OCI-LY3 (cell line): ENCODE data around the gene CD109.

ENCODE experiments used
- H2AFZ ChIP-seq: fragments of 200-600, 300-600 bp; shearing (Covaris generic); 2 replicates; pipeline ENCODE4 v1.6.0; 2014; ENCODE audit warnings: antibody characterized with exemption, low read depth, low read length
- H3K27ac ChIP-seq: fragments of 200-600, 300-600 bp; sonication (generic); 2 replicates; pipeline ENCODE4 v1.5.1; 2014; ENCODE audit warnings: mild to moderate bottlenecking, low read length, moderate library complexity, mixed read lengths
- H3K27me3 ChIP-seq: fragments of 200-600, 300-600 bp; sonication (generic); 2 replicates; pipeline ENCODE4 v1.6.1; 2014; ENCODE audit warnings: low read depth, low read length, mixed read lengths
- H3K36me3 ChIP-seq: fragments of 200-600, 300-600 bp; sonication (generic); replicated peaks from 2 replicates; pipeline ENCODE3; 2014; ENCODE audit warnings: low read depth, low read length, mixed read lengths
- H3K4me1 ChIP-seq: fragments of 300-600, 200-600 bp; sonication (generic); 2 replicates; pipeline ENCODE4 v1.6.1; 2014; ENCODE audit warnings: low read length, mixed read lengths
- H3K4me2 ChIP-seq: fragments of 200-600, 300-600 bp; sonication (generic); 2 replicates; pipeline ENCODE4 v1.6.1; 2014; ENCODE audit warnings: low read length, mixed read lengths
- H3K4me3 ChIP-seq: fragments of 300-600, 200-600 bp; sonication (generic); 2 replicates; pipeline ENCODE4 v1.5.1; 2014; ENCODE audit warnings: antibody characterized with exemption, mild to moderate bottlenecking, low read length, moderate library complexity
- H3K79me2 ChIP-seq: fragments of 300-600, 200-600 bp; shearing (Covaris generic); 2 replicates; pipeline ENCODE4 v1.6.1; 2014; ENCODE audit warnings: mild to moderate bottlenecking, low read length, mixed read lengths
- H3K9ac ChIP-seq: fragments of 300-600, 200-600 bp; shearing (Covaris generic); 2 replicates; pipeline ENCODE4 v1.6.0; 2014; ENCODE audit warnings: mild to moderate bottlenecking, low read length, moderate library complexity
- H3K9me3 ChIP-seq: fragments of 200-600, 300-600 bp; shearing (Covaris generic); 2 replicates; pipeline ENCODE4 v1.6.1; 2014; ENCODE audit warnings: low read length, mixed read lengths; ENCODE audit not compliant: insufficient read depth
- H4K20me1 ChIP-seq: fragments of 200-600, 300-600 bp; sonication (generic); 2 replicates; pipeline ENCODE4 v1.6.1; 2016; ENCODE audit warnings: low read length, mixed read lengths; ENCODE audit not compliant: insufficient read depth
- EZH2phosphoT487 ChIP-seq: fragments of 200-600 bp; shearing (Covaris generic); IDR thresholded peaks from 2 replicates; pipeline ENCODE4 v1.6.1; 2018; ENCODE audit warnings: antibody characterized with exemption, mixed run types, low read depth
- TF ChIP-seq, protein P1 (sequence below): fragments of 200-600, 300-600 bp; sonication (generic); IDR thresholded peaks from 2 replicates; pipeline ENCODE4 v1.5.1; 2014; ENCODE audit warnings: antibody characterized with exemption, low read length, low read depth

The CD109 gene

DNA sequence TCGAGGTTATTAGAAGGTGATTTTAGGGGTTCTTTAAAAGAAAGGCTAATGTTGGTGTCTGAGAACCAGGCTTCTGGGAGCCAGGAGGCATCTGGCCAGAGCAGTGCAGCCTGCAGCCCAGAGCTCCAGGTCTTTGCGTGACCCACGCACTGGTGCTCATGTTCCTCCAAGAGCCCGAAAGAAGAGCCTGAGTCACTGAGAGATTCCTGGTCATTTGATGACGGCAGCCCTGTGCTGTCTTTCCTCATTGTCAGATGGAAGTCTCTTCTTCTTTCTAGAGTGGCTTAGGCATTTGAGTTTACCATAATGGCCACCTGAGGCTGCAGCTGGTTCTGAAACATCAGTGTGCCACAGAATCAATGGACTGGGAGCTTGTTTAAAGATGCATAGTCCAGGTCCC lies 46.4 kb downstream of the CD109 start:
- Histone ChIP-seq H3K4me1 (peaks cover 19% of the 10 kb centered on the region), H2AFZ (no peak overlapping the region), H3K4me2 (no peak overlapping the region), H3K79me2 (no peaks in the 10 kb centered on the region), H3K9me3 (no peaks in the 10 kb centered on the region), H3K36me3 (no peaks in the 10 kb centered on the region), H4K20me1 (no peaks in the 10 kb centered on the region), H3K27ac (no peak overlapping the region), H3K9ac (no peak overlapping the region), H3K27me3 (no peaks in the 10 kb centered on the region), H3K4me3 (no peak overlapping the region)
- TF ChIP-seq EZH2phosphoT487 = no peak
- TF ChIP-seq, protein P1, sequence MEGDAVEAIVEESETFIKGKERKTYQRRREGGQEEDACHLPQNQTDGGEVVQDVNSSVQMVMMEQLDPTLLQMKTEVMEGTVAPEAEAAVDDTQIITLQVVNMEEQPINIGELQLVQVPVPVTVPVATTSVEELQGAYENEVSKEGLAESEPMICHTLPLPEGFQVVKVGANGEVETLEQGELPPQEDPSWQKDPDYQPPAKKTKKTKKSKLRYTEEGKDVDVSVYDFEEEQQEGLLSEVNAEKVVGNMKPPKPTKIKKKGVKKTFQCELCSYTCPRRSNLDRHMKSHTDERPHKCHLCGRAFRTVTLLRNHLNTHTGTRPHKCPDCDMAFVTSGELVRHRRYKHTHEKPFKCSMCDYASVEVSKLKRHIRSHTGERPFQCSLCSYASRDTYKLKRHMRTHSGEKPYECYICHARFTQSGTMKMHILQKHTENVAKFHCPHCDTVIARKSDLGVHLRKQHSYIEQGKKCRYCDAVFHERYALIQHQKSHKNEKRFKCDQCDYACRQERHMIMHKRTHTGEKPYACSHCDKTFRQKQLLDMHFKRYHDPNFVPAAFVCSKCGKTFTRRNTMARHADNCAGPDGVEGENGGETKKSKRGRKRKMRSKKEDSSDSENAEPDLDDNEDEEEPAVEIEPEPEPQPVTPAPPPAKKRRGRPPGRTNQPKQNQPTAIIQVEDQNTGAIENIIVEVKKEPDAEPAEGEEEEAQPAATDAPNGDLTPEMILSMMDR = no peak

DNA sequence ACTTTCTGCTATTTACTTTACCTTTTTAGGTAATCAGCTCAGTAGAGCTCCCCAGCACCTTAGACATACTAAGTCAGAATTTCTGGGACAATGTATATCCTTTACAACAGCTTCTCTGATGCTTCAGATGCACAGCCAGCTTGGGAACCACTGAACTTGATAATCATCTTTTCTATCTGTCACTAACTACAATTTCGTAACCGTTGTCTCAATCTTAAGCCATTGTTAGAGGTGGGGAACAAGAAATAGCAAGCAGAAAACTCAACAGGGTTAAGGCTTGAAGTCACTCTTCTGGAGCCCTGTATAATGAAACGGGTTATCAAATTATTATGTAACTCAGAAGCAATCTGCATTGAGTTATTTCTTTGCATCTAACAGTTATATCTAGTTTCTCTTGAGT lies 47.1 kb downstream of the CD109 start:
- no peaks in the 10 kb centered on the region for H4K20me1 ChIP-seq
- H3K79me2 ChIP-seq = no peaks in the 10 kb centered on the region
- TF ChIP-seq EZH2phosphoT487 = no peak
- TF ChIP-seq, protein P1 = no peak
- H3K27me3 ChIP-seq = no peaks in the 10 kb centered on the region
- no peak overlapping the region for H3K27ac ChIP-seq
- no peaks in the 10 kb centered on the region for H3K9me3 ChIP-seq
- no peak overlapping the region for H3K4me2 ChIP-seq
- peaks cover 26% of the 10 kb centered on the region for H3K4me1 ChIP-seq
- no peak overlapping the region for H2AFZ ChIP-seq
- no peaks in the 10 kb centered on the region for H3K36me3 ChIP-seq
- no peak overlapping the region for H3K9ac ChIP-seq
- no peak overlapping the region for H3K4me3 ChIP-seq

DNA sequence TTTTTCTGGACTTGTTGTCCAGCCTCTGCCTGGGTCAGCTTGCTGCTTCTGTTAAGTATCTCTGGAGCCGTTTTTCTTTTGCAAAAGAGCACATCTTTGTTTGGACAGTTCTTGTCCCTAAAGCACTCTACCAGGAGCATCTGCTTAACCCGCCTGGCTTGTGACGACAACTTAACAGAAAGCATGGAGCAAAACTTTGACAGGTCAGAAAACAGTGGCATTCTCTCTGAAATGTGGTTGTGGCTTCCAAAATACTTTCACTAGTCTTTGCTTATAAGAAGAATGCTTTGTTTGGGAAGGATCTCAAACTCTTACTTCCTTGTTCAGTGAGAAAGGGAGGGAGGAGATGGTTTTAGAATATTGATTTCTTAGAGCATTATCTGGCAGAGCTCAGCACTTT lies 47.6 kb downstream of the CD109 start:
- peaks cover 26% of the 10 kb centered on the region for H3K4me1 ChIP-seq

DNA sequence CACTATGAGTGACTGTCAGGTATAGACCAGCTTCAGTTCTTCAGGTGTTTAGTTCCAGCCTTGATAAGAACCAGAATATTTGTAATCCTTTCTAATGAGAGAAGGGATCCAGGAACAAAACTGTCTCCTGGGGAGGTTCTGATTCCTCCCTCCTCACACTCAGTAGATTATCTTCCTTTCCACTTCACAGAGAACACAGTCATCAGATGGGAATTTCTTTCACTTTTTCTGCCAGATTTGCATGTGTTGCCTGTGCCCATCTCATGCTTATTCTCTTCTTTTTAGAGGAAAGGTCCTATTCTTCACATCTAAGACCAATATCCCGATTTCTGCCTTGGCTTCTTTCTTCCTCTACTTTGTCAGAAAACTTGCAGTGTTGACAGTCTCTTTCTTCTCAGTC lies 50.8 kb downstream of the CD109 start:
- Histone ChIP-seq H3K9me3 (no peaks in the 10 kb centered on the region), H2AFZ (peak overlapping the region; percentile 74; the same call in 1 of the 2 replicates), H3K27ac (no peak overlapping the region), H3K4me1 (peaks cover 26% of the 10 kb centered on the region), H3K36me3 (no peaks in the 10 kb centered on the region), H3K4me2 (peak overlapping the region; percentile 66), H3K27me3 (no peaks in the 10 kb centered on the region), H3K9ac (peak overlapping the region; percentile 3; the same call in 1 of the 2 replicates), H3K79me2 (no peaks in the 10 kb centered on the region), H4K20me1 (no peaks in the 10 kb centered on the region), H3K4me3 (peak overlapping the region; percentile 59)
- no peak for TF ChIP-seq EZH2phosphoT487
- TF ChIP-seq, protein P1 = no peak

More for the DNA sequence above, 47.6 kb downstream of the CD109 start:
- Histone ChIP-seq H3K9me3 (no peaks in the 10 kb centered on the region), H4K20me1 (no peaks in the 10 kb centered on the region), H3K4me2 (no peak overlapping the region), H3K9ac (no peak overlapping the region), H2AFZ (no peak overlapping the region), H3K27ac (no peak overlapping the region), H3K27me3 (no peaks in the 10 kb centered on the region), H3K79me2 (no peaks in the 10 kb centered on the region), H3K36me3 (no peaks in the 10 kb centered on the region), H3K4me3 (no peak overlapping the region)
- TF ChIP-seq, protein P1 = no peak
- TF ChIP-seq EZH2phosphoT487 = no peak
